Smooth muscle cell (in vitro differentiated cells): ENCODE data around the gene TMEM8B. TPM values are rescaled to one million over a fixed set of nuclear protein-coding genes. Genes with fewer than 3 reads are reported as not detected.
A peak's percentile ranks its signal among the peaks of the same experiment; 100 is the strongest.

Source experiments
- DNase-seq: peaks from one replicate; lab custom pipeline; 2025; ENCODE audit not compliant: unreplicated experiment; lab: John Stamatoyannopoulos, UW
- H2AFZ ChIP-seq: fragments of 200-600 bp; sonication (generic); 2 replicates; pipeline ENCODE4 v1.6.0; 2016; ENCODE audit warnings: antibody characterized with exemption, low read depth, mild to moderate bottlenecking
- H3F3A ChIP-seq: fragments of 200-600 bp; sonication (generic); 2 replicates; pipeline ENCODE4 v1.6.0; 2017; ENCODE audit warnings: antibody characterized with exemption, low read depth
- H3K27ac ChIP-seq: fragments of 200-600 bp; sonication (generic); 2 replicates; pipeline ENCODE4 v1.5.1; 2016; ENCODE audit warnings: low read depth, mild to moderate bottlenecking
- H3K27me3 ChIP-seq: fragments of 200-600 bp; sonication (generic); 2 replicates; pipeline ENCODE4 v1.6.1; 2016; ENCODE audit warnings: low read depth, mild to moderate bottlenecking
- H3K36me3 ChIP-seq: fragments of 200-600 bp; sonication (generic); 2 replicates; pipeline ENCODE4 v1.5.1; 2016; ENCODE audit warnings: low read depth
- H3K4me1 ChIP-seq: fragments of 200-600 bp; sonication (generic); 2 replicates; pipeline ENCODE4 v1.5.1; 2016; ENCODE audit warnings: low read depth
- H3K4me2 ChIP-seq: fragments of 200-600 bp; sonication (generic); 2 replicates; pipeline ENCODE4 v1.6.0; 2016; ENCODE audit warnings: mild to moderate bottlenecking
- H3K4me3 ChIP-seq: fragments of 200-600 bp; sonication (generic); 2 replicates; pipeline ENCODE4 v1.5.1; 2016; ENCODE audit warnings: mild to moderate bottlenecking
- H3K79me2 ChIP-seq: fragments of 200-600 bp; sonication (generic); 2 replicates; pipeline ENCODE4 v1.6.0; 2016; ENCODE audit warnings: low read depth, mild to moderate bottlenecking
- H3K9ac ChIP-seq: fragments of 200-600 bp; sonication (generic); 2 replicates; pipeline ENCODE4 v1.6.0; 2016; ENCODE audit warnings: low read depth
- H3K9me3 ChIP-seq: fragments of 200-600 bp; sonication (generic); replicated peaks from 2 replicates; pipeline ENCODE4 v1.5.1; 2016; ENCODE audit warnings: low read depth
- H4K20me1 ChIP-seq: fragments of 200-600 bp; sonication (generic); 2 replicates; pipeline ENCODE4 v1.6.0; 2016; ENCODE audit warnings: low read depth
- CTCF ChIP-seq: fragments of 200-600 bp; sonication (generic); IDR thresholded peaks from 2 replicates; pipeline ENCODE4 v1.5.1; 2017; ENCODE audit warnings: borderline replicate concordance, mild to moderate bottlenecking, antibody characterized with exemption; ENCODE audit not compliant: insufficient read depth, poor library complexity, severe bottlenecking
- WGBS: methylation state at CpG from one replicate; pipeline ENCODE4 v1.1.7; 2016; ENCODE audit warnings: low lambda C conversion rate; 5-methylcytosine and 5-hydroxymethylcytosine counted together
- polyA plus RNA-seq: library from polyadenylated mRNA; unstranded; fragments of >200 nt; fragmentation: Nextera tagmentation; extraction: Ambion mirVana; gene quantifications from 2 replicates; pipeline ENCODE4 v1.2.1, GENCODE V29; 2016
- total RNA-seq: library from RNA; depleted of rRNA; stranded (reverse); fragments of >200 nt; gene quantifications from 2 replicates; pipeline ENCODE4 v1.2.3, GENCODE V29; 2014

The TMEM8B gene
- total and polyA plus RNA-seq, 2 experiments from 2014 or later, result 4.9 to 18.7 TPM

GRCh38 chr9:35797311-35798109, 31.5 kb upstream of the TMEM8B start:
- Histone ChIP-seq H3K4me1 (peaks cover 3% of the 10 kb centered on the region), H3K4me2 (no peak overlapping the region), H3K27ac (peak overlapping the region; percentile 78), H3K27me3 (no peaks in the 10 kb centered on the region), H3K4me3 (no peak overlapping the region), H3K36me3 (no peaks in the 10 kb centered on the region), H3K9me3 (no peaks in the 10 kb centered on the region), H4K20me1 (no peaks in the 10 kb centered on the region), H3K79me2 (no peaks in the 10 kb centered on the region), H3F3A (no peaks in the 10 kb centered on the region), H2AFZ (no peak overlapping the region), H3K9ac (peak overlapping the region; percentile 14)
- no peak for TF ChIP-seq CTCF
- no peak for DNase-seq
- WGBS, result 91% methylated on average over 6 of the region's 6 CpGs

GRCh38 chr9:35798658-35799374, 30.2 kb upstream of the TMEM8B start:
- no peaks in the 10 kb centered on the region for H3K9me3 ChIP-seq
- no peaks in the 10 kb centered on the region for H3K79me2 ChIP-seq
- H2AFZ ChIP-seq, result no peak overlapping the region
- no peak overlapping the region for H3K4me3 ChIP-seq
- peak overlapping the region; percentile 78 for H3K27ac ChIP-seq
- TF ChIP-seq CTCF, result no peak
- no peak for DNase-seq
- peak overlapping the region; percentile 60 for H3K9ac ChIP-seq
- no peak overlapping the region for H3K4me2 ChIP-seq
- H3K27me3 ChIP-seq, result no peaks in the 10 kb centered on the region
- no peaks in the 10 kb centered on the region for H3F3A ChIP-seq
- no peaks in the 10 kb centered on the region for H4K20me1 ChIP-seq
- no peaks in the 10 kb centered on the region for H3K36me3 ChIP-seq
- peaks cover 3% of the 10 kb centered on the region for H3K4me1 ChIP-seq
- 74% methylated on average over 4 of the region's 4 CpGs for WGBS

- no peak for DNase-seq
- Histone ChIP-seq H4K20me1 (no peaks in the 10 kb centered on the region), H3F3A (no peaks in the 10 kb centered on the region)
Observed at GRCh38 chr9:35800530-35800929, 28.5 kb upstream of the TMEM8B start.

More at GRCh38 chr9:35800530-35800929, 28.5 kb upstream of the TMEM8B start:
- H3K4me3 ChIP-seq, result no peak overlapping the region
- H2AFZ ChIP-seq, result no peak overlapping the region
- no peak for TF ChIP-seq CTCF
- no peak overlapping the region for H3K27ac ChIP-seq
- no peak overlapping the region for H3K4me2 ChIP-seq
- H3K27me3 ChIP-seq, result no peaks in the 10 kb centered on the region
- H3K79me2 ChIP-seq, result no peaks in the 10 kb centered on the region
- H3K4me1 ChIP-seq, result no peaks in the 10 kb centered on the region
- H3K36me3 ChIP-seq, result no peaks in the 10 kb centered on the region
- H3K9ac ChIP-seq, result no peak overlapping the region
- H3K9me3 ChIP-seq, result no peaks in the 10 kb centered on the region
- WGBS, result 90% methylated on average over 7 of the region's 7 CpGs
